Activated naive CD8-positive, alpha-beta T cell treated with anti-CD3 and anti-CD28 coated beads for 36 hours (primary cell): ENCODE measurements around the gene DSC3. TPM values are rescaled to one million over a fixed set of nuclear protein-coding genes. Genes with fewer than 3 reads are reported as not detected.
A peak's percentile ranks its signal among the peaks of the same experiment; 100 is the strongest.
"Not testable (repeated sequence)": the region's sequence is repeated elsewhere in the genome, so short reads cannot be mapped to it uniquely, and the experiment has no call there.

Experiments
- DNase-seq: peaks from one replicate; pipeline ENCODE4 v3.0.0; 2021
- H3K27ac Mint-ChIP-seq: one replicate; pipeline ENCODE4 v1.8.0; 2022; ENCODE audit warnings: mild to moderate bottlenecking, moderate library complexity, mixed read lengths
- H3K27me3 Mint-ChIP-seq: one replicate; pipeline ENCODE4 v1.8.0; 2022; ENCODE audit warnings: mild to moderate bottlenecking, mixed read lengths
- H3K36me3 Mint-ChIP-seq: one replicate; pipeline ENCODE4 v1.8.0; 2021; ENCODE audit warnings: mild to moderate bottlenecking, mixed read lengths
- H3K4me1 Mint-ChIP-seq: one replicate; pipeline ENCODE4 v1.8.0; 2021; ENCODE audit warnings: mixed read lengths
- H3K4me3 Mint-ChIP-seq: one replicate; pipeline ENCODE4 v1.8.0; 2022; ENCODE audit warnings: mild to moderate bottlenecking, moderate library complexity, mixed read lengths
- H3K9me3 Mint-ChIP-seq: one replicate; pipeline ENCODE4 v1.8.0; 2022; ENCODE audit warnings: mixed read lengths
- total RNA-seq, 2 experiments: library from RNA; stranded (reverse); gene quantifications; one replicate each; pipeline ENCODE4 v1.2.3, GENCODE V29; 2021

The DSC3 gene
- total RNA-seq, 2 experiments from 2014 or later, result 0.46 to 0.56 TPM

DNA sequence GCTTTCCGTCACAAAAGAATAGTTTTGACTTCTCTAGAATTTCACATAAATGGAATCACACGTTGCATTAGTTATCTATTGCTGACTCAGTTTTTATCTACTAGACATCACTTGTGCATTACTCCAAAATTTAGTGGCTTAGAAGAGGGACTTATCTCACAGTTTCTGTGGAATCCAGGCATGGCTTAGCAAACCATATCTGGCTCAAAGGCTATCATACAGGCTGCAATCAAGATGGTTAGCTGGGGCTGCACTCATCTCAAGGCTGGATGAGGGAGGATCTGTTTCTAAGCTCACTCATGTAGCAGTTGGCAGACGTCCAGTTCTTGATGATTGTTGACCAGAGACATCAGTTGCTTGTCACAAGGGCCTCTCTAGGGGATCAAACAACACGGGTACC, 6.6 kb upstream of the DSC3 start:
- Mint-ChIP-seq H3K4me1 (no peaks in the 10 kb centered on the region), H3K9me3 (no peaks in the 10 kb centered on the region), H3K27me3 (peaks cover 17% of the 10 kb centered on the region), H3K4me3 (no peak overlapping the region), H3K36me3 (peaks cover 1% of the 10 kb centered on the region), H3K27ac (no peak overlapping the region)
- DNase-seq, result no peak

DNA sequence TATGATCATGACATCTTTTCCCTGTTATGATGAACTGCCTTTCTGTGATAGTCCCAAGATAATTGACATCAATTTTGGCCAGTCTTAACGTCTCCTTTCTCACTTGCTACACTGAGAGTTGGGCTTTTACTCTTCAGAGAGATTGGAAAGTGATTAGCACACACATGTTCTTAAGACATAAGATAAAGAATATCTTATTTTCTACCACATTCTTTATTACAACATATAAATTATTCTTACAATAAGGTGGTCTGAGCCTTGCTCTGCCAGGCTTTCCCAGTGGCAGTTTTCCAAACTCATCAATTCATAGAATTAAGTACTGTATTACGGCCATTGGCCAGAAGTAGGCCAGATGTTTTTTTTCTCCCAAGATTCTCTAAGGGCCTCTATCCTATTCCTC, 5.7 kb upstream of the DSC3 start:
- H3K4me1 Mint-ChIP-seq, result no peaks in the 10 kb centered on the region
- DNase-seq, result no peak
- H3K9me3 Mint-ChIP-seq, result no peaks in the 10 kb centered on the region
- H3K4me3 Mint-ChIP-seq, result no peak overlapping the region
- H3K36me3 Mint-ChIP-seq, result peaks cover 1% of the 10 kb centered on the region
- no peak overlapping the region for H3K27ac Mint-ChIP-seq
- peaks cover 27% of the 10 kb centered on the region for H3K27me3 Mint-ChIP-seq

- Mint-ChIP-seq H3K9me3 (peaks cover under 1% of the 10 kb centered on the region), H3K27me3 (peaks cover 39% of the 10 kb centered on the region), H3K36me3 (peaks cover 2% of the 10 kb centered on the region), H3K27ac (no peak overlapping the region), H3K4me3 (no peak overlapping the region), H3K4me1 (no peaks in the 10 kb centered on the region)
- DNase-seq, result no peak
Measured at GRCh38 chr18:31046916-31047315, 4.4 kb upstream of the DSC3 start.

GRCh38 chr18:31045599-31045998, 3.1 kb upstream of the DSC3 start:
- no peak for DNase-seq
- H3K4me1 Mint-ChIP-seq, result peaks cover 4% of the 10 kb centered on the region
- H3K27ac Mint-ChIP-seq, result no peak overlapping the region
- H3K9me3 Mint-ChIP-seq, result peaks cover 2% of the 10 kb centered on the region
- peaks cover 5% of the 10 kb centered on the region for H3K36me3 Mint-ChIP-seq
- H3K27me3 Mint-ChIP-seq, result peaks cover 52% of the 10 kb centered on the region
- no peak overlapping the region for H3K4me3 Mint-ChIP-seq

DNA sequence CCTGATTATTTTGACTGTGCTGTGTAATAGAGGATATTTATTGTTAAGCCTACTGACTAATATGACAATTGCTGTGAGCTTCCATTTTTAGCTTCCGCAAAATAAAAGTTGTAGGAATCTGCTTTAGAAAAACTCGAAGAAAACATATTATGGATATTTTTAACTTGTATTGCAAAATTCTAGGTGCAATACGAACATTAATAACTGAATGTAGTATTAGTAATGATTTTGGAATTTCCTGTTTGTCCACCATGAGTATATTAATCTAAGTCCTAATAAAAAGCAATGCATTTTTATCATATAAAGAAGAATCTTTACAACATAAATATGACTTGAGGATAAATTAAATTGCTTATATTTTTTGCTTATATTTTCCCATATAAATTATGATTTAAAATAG, 2.4 kb upstream of the DSC3 start:
- Mint-ChIP-seq H3K4me1 (peaks cover 4% of the 10 kb centered on the region), H3K9me3 (peaks cover 4% of the 10 kb centered on the region), H3K4me3 (no peak overlapping the region), H3K36me3 (peaks cover 5% of the 10 kb centered on the region), H3K27me3 (peaks cover 57% of the 10 kb centered on the region), H3K27ac (no peak overlapping the region)
- no peak for DNase-seq

- H3K27me3 Mint-ChIP-seq, result peaks cover 61% of the 10 kb centered on the region
- H3K36me3 Mint-ChIP-seq, result peaks cover 5% of the 10 kb centered on the region
- no peak overlapping the region for H3K4me3 Mint-ChIP-seq
- H3K4me1 Mint-ChIP-seq, result peaks cover 9% of the 10 kb centered on the region
- H3K9me3 Mint-ChIP-seq, result peaks cover 4% of the 10 kb centered on the region
- no peak overlapping the region for H3K27ac Mint-ChIP-seq
- no peak for DNase-seq
Measured at GRCh38 chr18:31043709-31044108, 1.2 kb upstream of the DSC3 start.

- peaks cover 9% of the 10 kb centered on the region for H3K4me1 Mint-ChIP-seq
- H3K27ac Mint-ChIP-seq, result no peak overlapping the region
- peaks cover 5% of the 10 kb centered on the region for H3K36me3 Mint-ChIP-seq
- DNase-seq, result no peak
- peak overlapping the region; percentile 51 for H3K4me3 Mint-ChIP-seq
- H3K27me3 Mint-ChIP-seq, result peaks cover 65% of the 10 kb centered on the region
- H3K9me3 Mint-ChIP-seq, result peaks cover 4% of the 10 kb centered on the region
Measured at GRCh38 chr18:31042084-31042405, 497 bp downstream of the DSC3 start.

DNA sequence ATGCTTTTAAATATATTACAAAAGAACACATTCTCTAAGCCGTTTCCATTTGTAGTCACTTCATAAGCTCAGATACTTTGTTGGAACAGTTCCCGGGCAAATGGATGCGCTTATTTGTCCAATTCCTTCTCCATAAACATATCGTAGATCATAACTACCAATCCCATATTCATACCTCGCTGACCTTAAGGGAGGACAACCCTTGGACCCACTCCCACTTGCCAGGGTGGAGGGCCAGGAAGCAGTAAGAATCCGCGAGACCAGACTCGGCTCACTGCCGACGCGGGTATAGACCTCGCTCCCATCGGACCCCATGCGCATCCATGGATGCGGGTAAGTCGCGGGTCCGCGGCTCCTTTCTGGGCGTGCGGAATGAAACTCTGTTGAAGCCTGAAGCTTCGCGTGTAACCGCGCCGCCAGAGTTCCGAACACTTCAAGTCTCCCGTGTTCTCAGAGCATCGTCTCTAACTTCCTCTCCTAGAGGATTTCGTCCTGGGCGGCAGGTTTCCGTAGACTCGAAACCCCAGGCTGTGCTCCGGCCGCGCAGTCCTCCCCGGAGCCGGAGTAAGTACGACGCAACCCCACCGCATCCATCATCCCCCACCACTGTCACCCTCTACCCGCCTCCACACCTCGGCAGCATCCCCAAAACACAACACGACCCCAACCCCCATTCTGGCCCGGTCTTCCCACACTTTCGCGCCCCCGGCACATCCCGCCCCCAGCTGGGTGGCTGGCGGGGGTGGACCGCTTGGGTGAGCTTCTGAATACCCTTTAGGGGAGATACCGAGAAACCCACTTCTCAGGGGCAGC, 1.1 kb downstream of the DSC3 start:
- DNase-seq, result no peak
- Mint-ChIP-seq H3K36me3 (peaks cover 5% of the 10 kb centered on the region), H3K9me3 (peaks cover 4% of the 10 kb centered on the region), H3K27ac (peak overlapping the region; percentile 42), H3K4me1 (peaks cover 9% of the 10 kb centered on the region), H3K27me3 (peaks cover 62% of the 10 kb centered on the region), H3K4me3 (peak overlapping the region; percentile 51)

GRCh38 chr18:31040686-31041270, 1.8 kb downstream of the DSC3 start:
- Mint-ChIP-seq H3K4me3 (no peak overlapping the region), H3K36me3 (peaks cover 4% of the 10 kb centered on the region), H3K27ac (no peak overlapping the region), H3K27me3 (peaks cover 58% of the 10 kb centered on the region), H3K4me1 (peaks cover 9% of the 10 kb centered on the region), H3K9me3 (peaks cover 4% of the 10 kb centered on the region)
- DNase-seq, result no peak

DNA sequence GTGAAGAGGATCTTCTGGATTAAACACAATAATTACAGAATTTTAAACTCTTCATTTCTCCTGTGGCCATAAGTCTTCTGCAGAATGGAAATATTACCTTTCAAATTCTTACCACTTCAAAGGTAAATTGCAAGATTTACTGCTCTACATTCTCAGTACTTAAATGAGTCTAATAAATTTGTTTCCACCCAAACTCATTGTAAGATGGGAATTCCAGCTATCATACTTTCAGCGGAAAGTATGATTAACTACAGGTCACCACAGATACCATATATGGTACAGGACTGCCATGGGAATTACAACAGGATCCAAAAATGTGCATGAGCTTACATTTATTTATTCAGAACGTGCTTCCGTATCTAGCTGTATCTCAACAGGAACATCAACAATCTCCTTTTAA, 3.1 kb downstream of the DSC3 start:
- no peak for DNase-seq
- peaks cover 9% of the 10 kb centered on the region for H3K4me1 Mint-ChIP-seq
- peaks cover 50% of the 10 kb centered on the region for H3K27me3 Mint-ChIP-seq
- H3K4me3 Mint-ChIP-seq, result no peak overlapping the region
- H3K36me3 Mint-ChIP-seq, result peaks cover 4% of the 10 kb centered on the region
- no peak overlapping the region for H3K27ac Mint-ChIP-seq
- peaks cover 4% of the 10 kb centered on the region for H3K9me3 Mint-ChIP-seq

GRCh38 chr18:31037686-31038085, 4.9 kb downstream of the DSC3 start:
- H3K36me3 Mint-ChIP-seq, H3K4me3 Mint-ChIP-seq, H3K9me3 Mint-ChIP-seq, H3K4me1 Mint-ChIP-seq, H3K27ac Mint-ChIP-seq, DNase-seq: not testable (repeated sequence)
- peaks cover 34% of the 10 kb centered on the region for H3K27me3 Mint-ChIP-seq

- no peak for DNase-seq
- Mint-ChIP-seq H3K27me3 (peaks cover 8% of the 10 kb centered on the region), H3K9me3 (peaks cover 4% of the 10 kb centered on the region), H3K4me1 (peaks cover 5% of the 10 kb centered on the region), H3K36me3 (no peaks in the 10 kb centered on the region), H3K27ac (no peak overlapping the region), H3K4me3 (no peak overlapping the region)
Measured at GRCh38 chr18:31034541-31034940, 8.0 kb downstream of the DSC3 start.

- no peak for DNase-seq
- Mint-ChIP-seq H3K4me3 (no peak overlapping the region), H3K27ac (no peak overlapping the region), H3K9me3 (peaks cover 4% of the 10 kb centered on the region), H3K27me3 (no peaks in the 10 kb centered on the region), H3K36me3 (no peaks in the 10 kb centered on the region), H3K4me1 (no peaks in the 10 kb centered on the region)
Measured at GRCh38 chr18:31030574-31031278, 11.8 kb downstream of the DSC3 start.

- H3K9me3 Mint-ChIP-seq, result no peaks in the 10 kb centered on the region
- H3K36me3 Mint-ChIP-seq, result no peaks in the 10 kb centered on the region
- no peaks in the 10 kb centered on the region for H3K4me1 Mint-ChIP-seq
- H3K27ac Mint-ChIP-seq, result no peak overlapping the region
- H3K4me3 Mint-ChIP-seq, result no peak overlapping the region
- H3K27me3 Mint-ChIP-seq, result no peaks in the 10 kb centered on the region
- DNase-seq, result no peak
Measured at GRCh38 chr18:31015715-31016434, 26.7 kb downstream of the DSC3 start.

GRCh38 chr18:31011455-31011854, 31.1 kb downstream of the DSC3 start:
- not testable (repeated sequence) for DNase-seq, H3K36me3 Mint-ChIP-seq, H3K4me1 Mint-ChIP-seq, H3K27ac Mint-ChIP-seq, H3K27me3 Mint-ChIP-seq, H3K9me3 Mint-ChIP-seq, H3K4me3 Mint-ChIP-seq
